ELF-1 (cell line): Measurements from ENCODE around the gene TBC1D2B.

ENCODE experiments used
- DNase-seq: peaks from one replicate; pipeline ENCODE4 v3.0.0-alpha.2; 2016; ENCODE audit warnings: low read depth, low spot score

Gene TBC1D2B

DNA sequence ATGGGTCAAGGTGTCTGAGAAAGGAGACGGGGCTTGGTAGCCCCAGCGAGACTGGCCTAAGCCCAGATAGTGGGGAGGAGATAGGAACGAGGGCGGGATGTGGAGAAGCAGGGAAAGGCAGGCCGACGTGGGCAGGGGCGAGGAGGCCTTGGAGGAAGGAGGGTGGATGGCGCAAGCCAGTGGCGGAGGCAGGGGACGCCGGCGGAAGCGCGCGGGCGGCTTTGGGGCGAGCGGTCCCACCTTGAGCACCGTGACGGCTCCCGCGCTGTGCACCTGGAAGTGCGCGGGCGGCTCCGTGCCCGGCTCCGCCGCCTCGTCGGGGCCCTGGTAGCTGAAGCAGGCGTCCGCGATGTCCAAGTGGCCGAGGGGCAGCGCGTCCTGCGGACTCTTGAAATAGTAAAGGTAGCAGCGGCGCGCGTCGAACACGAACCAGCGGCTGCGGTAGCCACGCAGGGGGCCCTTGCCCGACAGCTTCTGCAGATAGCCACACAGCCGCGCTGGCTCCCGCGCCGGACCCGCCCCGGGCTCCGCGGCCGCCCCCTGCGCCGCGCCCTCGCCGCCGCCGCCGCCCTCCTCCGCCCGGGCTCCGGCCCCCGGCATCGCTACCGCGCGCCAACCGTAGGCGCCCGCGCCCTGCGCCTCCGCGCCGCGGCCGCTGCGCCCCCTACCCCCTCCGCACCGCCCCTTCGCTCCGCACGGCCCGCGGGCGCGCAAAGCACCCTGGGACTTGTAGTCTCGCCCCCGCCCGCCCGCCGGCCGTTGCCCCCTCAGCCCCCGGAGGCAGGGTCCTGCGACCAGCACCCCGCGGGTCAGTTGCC lies at the start of gene TBC1D2B:
TSS of gene TBC1D2B (minus strand) at position 659 of the 818 bp plus-strand sequence. CDS start at position 600, 59 bp downstream.
- DNase-seq = peak; percentile 62

DNA sequence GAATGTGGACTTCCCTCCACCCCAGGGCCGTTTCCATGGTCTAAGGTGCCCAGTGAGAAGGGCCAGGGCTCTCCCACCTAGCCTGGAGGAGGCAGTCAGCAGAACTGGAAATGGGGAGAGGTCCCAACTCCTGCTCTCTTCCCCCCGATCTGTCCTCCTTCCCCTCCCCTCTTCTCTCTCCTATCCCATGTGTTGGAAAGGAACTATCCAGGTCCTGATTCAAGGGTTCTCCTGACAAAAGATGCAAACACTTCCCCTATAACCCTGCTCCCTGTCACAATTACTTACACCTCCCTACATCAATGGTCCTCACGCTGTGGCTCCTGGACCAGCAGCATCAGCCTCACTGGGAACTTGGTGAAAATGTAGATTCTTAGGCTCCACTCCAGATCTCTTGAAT lies 47.8 kb upstream of the TBC1D2B start:
- no peak for DNase-seq

DNA sequence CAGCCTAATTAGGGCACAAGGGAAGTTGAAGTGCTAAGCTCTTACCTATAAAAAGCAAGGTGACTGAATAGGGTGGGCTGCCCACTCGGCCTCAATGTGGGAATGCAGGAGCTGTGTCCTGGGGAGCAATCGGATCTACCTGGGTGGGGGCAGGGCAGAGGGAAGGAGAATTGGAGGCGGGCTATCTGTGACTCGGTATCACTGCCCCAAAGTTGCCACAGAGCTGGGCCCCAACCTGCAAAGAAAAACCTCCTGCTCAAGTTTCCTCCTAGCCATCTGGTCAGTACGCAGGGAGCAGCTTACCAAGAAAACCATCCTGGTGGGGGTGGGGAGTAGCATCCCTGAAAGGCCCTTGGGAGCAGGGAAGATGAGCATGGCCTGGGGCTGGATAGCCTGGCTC lies 43.0 kb upstream of the TBC1D2B start:
- no peak for DNase-seq

DNA sequence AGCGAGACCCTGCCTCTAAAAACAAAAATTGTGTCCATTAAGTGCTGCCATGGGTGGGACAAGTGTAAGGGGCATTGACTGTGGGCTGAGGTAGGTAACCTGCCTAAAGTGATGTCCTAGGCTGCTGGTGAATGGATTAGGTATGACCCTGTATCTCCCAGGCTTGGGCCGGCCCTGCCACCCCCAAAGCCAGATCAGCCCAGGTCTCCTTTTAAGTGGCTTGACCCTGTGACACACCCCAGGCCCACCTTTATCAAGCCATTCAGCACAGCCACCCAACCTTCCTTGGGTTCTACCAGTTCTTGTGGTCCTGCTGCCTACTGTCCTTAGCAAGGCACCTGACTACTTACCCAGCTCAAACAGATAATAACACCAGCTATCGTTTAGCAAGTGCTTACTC lies 35.0 kb upstream of the TBC1D2B start:
- DNase-seq = no peak

DNA sequence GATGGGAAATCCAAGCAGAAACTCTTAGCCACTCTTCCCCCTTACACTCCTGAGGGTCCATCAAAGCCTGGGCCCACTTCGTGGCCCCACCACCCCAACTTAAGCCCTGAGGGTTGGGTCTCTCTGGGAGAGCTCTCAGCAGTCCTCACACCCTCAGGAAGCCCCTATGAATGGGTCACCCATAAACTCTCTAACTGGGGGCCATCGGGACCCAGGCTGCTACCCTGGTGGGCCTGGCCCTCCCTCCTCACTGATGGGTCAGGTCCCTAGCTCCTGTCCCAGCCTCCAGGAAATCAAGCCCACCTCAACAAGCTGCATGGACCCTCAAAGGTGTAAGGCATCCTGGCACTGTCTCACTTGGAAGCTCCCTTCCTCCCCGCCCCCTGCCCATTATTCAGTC lies 34.3 kb upstream of the TBC1D2B start:
- DNase-seq = no peak

DNA sequence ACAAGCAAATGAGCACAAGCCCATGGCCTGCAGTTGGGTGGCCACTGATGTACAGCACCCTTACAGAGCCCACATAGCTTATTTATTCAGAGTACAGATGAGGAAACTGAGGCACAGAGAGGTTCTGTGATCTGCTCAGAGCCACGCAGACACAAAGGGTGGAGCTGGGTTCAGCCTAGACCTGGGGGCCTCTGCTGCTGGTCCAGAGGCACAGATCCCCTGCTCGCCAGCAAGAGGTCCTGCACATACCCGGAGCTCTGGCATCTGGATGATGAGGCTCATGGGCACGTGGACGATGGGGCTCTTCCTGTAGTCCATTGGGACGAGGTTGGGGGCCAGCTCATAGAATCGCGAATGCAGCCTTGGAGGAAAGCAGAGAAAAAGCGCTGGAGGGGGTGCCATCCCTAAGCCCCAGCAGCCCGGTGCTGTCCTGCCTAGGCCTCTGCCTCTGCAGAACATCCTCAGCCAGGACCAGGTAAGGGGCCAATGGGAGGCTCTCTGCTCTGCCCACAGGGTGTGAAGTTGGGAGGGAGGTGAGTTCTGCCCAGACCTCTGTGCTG lies 33.5 kb upstream of the TBC1D2B start:
- no peak for DNase-seq

DNA sequence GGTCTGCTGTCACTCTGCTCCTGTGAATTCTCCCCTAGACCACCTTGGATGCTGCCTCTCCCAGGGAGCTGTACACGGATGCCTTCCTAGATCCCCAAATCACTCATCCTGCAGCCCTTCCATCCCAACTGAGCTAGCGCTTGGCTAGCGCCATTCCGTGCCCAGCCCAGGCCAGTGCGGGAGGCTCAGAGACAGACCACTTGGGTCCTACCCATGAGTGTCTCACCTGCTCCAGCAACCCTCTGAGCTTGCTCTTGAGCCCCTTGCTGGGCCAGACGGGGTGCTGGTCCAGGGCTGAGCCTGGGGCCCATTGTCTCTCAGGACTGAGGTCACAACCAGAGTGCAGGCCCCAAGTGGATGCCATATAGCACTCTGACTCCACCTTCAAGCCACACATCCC lies 32.6 kb upstream of the TBC1D2B start:
- DNase-seq = no peak

DNA sequence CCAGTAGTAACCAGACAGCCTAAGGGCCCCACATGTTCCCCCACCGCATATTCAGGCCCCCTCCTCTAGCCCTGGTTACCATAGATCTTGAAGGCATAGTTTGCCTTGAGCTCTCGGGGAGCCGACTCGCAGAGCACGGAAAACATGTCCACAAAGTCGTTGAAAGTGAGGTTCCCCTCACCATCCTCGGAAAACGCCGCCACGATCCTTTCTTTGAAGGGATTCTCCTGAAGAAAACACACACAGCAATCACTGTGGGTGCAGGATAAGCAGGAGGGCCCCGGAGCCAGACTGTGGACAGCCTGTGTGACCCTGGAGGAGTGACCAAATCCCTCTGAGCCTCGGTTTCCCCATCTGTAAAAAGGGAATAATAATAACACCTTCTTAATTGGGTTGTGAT lies 31.6 kb upstream of the TBC1D2B start:
- DNase-seq = no peak

DNA sequence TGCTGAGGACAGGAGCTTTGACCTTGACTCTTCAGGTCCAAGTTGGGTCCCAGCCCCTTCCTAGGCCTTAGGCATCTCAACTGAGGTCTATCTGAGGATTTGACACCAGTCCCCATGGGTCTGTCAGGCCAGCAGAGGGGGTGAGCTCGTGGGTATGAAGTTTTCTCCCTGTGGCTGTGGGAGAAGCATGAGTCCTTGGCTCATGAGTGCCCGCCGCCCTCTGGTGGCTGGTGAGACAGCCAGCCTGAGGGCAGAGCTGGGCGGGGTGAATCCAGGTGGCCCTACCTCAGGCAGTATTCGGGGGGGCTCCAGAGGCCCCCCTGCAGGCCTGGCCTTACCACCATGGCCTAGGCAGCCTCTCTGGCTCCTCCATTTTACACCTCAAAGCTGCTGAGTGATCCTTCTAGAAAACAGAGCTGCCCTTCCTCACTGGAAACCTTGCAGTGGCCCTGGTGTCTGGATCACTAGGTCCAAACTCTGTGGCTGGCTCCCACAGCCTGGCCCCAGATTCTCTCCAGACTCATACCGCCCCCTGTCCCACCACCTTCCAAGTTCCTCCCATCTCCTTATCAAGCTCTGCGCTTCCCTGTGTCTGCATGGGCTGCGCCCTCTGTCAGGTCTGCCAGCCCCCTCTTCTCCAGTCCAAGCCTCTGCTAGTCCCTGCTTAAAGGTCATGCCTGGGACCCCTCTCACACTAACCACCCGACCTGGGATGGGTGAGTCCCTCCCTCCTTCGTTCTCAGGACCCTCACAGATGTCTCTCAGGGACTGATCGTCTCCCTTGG lies 31.0 kb upstream of the TBC1D2B start:
- peak; percentile 85 for DNase-seq

DNA sequence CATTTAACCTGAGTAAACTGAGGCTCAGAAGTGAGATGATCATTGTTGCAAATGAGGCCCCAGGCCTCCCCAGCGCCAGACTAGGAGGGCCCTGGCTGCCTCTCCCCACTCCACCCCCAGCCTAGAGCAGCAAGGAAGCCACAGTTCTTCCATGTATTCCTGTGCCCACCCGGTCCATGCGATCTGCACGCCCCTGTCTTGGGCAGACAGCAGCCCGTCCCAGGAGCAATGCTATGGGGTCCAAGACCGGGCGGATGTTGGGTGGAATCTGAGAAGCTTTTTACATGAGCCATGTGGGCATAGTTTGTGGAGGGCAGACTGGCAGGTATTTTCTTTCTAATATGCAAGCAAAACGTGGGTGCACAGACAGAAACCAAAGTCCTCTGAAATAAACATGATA lies 30.0 kb upstream of the TBC1D2B start:
- DNase-seq = no peak

DNA sequence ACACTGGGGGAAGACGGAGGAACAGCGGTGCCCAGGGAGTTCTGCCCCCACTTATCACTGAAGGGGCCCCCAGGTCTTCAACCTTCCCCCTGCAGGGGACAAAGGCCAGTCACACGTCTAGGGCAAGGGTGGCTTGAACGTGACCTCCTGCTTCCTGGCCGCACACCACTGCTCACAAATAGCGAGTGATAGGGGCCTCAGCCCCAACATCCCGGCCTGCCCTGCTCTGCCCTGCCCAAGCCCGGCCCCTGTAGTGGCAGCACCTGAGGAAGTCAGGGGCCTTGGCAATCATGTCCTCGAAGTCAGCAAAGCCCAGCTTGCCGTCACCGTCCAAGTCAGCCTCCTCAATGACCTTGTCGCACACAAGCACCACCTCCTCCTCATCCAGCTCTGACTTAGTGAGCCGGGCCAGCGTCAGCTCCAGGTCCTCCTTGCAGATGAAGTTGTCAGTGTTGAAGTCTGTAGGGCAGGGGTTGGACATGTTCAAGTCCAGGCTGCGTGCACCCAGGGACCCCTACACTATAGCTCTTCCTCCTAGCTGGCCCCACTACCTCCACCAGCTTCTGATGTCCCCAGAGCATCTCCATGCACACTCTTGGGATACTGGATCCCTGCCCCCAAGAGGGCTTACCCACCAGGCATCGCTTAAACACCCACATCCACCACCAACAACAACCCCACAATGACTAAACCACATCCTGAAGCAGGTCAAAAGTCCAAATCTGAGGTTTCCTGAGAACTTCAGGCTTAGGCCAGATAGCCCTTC lies 28.1 kb upstream of the TBC1D2B start:
- no peak for DNase-seq

DNA sequence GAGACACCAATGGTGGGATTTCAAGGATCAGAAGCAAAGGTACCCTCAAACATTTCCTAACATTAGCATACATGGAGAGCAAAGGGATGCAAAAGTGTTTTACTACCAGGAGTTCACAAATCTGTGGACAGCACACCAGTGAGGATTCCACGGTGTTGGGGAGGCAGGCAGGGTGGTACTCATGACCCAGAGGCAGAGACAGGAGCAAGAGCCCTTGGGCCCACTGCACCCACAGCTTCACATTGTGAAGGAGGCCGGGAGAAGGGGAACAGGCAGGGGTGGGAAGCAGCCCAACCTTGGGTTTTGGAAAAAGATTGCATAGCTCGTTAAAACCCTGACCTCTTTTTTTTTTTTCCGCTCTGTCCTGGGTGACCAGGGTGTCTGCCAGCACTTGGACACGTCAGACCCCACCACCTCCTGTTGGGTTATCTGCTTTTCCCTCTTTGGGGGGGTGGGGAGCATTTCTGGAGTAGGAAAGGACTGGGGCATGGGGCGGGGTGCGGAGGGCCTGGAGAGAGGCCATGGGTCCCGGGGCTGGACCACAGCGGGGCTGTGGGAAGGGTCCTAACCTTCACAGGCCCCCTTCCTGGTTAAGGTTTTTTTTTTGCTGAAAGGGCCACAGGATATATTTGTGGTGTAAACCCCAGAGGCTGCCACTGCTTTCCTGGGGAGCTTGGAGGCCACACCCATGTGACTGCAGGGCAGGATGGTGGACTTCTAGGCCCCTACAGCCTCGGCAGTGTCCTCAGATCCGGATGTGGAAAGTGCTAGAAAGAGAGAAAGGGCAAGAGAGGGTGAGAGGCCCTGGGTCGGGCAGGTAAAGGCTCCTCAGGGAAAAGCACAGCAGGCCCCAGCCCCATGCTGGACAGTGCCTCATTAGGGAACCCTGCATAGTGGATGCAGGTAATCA lies 27.3 kb upstream of the TBC1D2B start:
- no peak for DNase-seq

DNA sequence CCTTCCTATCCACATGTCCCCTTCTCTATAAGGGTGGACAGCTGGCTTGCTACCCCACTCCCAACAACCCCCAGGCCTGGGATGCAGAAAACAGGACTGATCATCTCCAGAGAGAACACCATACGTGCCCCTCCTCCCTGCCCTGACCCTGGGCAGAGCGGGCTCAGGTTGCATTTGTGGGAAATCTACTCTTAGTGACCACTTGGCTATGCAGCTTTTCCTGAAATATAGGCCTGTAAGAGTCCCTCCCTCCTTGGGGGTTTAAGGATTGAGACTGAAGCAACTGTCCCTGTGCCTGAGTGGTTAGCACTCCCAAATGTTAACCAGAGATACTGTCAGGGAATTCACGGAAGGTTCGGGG lies 26.6 kb upstream of the TBC1D2B start:
- no peak for DNase-seq

DNA sequence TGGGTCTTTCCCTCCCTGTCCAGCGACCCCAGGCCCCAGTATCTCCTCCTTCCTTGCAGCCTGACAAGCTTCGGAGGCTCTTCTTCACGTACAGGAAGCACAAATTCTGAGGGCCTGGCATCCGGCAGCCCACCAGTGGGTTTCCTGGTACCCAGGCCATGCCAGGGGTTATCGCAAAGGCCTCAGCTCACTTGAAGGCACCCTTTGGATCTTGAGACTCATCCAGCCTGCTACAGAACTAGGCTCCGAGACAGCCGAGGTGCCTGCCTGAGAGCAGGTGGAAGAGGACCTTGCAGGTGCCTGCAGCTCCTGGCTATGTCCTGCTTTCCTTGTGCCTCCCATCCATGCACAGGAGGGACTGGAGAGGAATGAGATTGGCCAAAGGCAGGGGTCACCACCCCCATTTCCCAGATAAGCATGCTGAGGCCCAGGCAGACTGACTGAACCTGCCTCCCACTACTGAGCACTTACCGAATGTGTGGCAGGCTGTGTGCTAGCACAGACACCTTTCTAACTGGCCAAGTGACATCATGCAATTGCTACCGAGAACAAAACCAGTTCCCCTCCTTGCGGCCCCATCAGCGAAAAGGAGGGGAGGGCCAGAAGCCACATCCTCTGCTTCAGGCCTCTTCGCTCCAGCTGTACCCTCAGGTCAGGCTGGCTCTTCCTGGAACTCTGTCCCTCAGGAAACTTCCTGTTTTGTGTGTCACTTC lies 26.1 kb upstream of the TBC1D2B start:
- DNase-seq = peak; percentile 44

DNA sequence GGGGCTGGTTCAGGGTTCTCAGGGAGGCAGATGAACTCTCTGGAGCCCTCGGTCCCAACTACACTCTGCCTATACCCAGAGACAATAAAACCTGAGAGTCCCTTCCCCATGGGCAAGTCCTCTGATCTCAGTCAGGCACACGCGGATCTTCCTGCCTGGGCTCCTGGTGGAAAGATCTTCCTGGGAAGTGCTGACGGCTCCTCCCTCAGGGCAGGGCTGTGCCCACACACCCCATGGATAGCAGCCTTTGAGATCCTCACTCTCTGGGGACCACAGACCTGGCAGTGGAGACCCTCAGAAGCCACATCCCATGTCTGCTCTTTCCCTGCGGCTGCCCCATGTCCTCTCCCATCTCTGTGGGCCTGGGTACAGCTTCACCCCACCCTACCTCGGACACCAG lies 25.2 kb upstream of the TBC1D2B start:
- no peak for DNase-seq

DNA sequence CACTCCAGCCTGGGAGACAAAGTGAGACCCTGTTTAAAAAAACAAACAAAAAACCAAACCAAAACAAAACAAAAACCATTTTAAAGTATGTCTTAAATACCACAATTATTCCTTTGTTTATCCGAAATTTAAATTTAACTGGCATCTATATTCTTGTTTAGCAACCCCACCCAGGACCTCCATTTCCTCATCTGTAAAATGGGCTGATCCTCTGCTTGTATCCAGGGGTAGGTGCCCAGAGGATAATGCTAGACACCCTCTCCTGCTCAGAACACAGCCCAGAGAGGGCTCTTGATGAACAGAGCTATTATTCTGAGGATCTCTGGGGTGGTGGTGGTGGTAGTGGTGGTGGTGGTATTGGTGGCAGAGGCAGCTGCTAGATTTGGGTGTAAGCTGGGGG lies 24.7 kb upstream of the TBC1D2B start:
- DNase-seq = no peak

DNA sequence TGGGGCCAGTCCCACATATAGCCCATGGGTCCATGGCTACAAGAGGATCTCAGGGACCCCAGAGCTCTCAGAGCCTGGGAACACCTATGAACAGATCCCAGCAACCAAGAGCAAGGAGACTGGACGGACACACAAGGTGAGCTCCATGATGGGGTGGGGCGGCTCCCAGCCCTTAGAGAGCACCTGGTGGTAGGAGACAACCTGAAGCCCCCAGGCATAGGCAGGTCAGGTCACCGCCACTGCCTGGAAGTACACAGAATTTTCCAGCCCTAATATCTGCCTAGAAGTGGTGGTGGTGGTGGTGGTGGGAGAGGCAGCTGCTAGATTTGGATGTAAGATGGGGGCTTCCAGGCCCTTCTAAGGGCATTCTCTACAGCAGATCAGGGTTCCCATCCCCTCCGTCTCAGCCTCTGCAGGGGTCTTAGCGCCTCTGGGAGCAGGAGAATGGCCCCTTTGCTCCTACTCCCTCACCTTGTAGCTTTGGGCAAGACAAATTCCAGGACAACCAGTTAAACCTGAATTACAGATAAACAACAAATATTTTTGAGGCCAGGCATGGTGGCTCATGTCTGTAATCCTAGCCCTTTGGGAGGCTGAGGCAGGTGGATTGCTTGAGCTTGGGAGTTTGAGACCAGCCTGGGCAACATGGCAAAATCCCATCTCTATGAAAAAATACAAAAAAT lies 24.1 kb upstream of the TBC1D2B start:
- DNase-seq = peak; percentile 75

DNA sequence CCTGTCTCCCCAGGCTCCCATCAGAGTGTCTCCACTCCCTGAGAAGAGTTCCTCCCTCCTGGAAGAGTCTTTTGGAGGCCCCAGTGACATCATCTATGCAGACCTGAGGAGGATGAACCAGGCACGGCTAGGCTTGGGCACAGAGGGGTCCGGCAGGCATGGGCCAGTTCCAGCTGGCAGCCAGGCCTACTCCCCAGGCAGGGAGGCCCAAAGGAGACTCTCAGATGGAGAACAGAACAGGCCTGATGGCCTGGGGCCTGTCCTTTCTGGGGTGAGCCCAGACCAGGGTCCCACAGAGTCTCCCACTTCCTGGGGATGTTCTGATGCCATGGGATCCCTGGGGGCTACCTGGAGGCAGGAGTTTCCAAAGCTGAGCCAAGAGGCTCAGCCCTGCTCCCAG lies 23.4 kb upstream of the TBC1D2B start:
- DNase-seq = no peak

DNA sequence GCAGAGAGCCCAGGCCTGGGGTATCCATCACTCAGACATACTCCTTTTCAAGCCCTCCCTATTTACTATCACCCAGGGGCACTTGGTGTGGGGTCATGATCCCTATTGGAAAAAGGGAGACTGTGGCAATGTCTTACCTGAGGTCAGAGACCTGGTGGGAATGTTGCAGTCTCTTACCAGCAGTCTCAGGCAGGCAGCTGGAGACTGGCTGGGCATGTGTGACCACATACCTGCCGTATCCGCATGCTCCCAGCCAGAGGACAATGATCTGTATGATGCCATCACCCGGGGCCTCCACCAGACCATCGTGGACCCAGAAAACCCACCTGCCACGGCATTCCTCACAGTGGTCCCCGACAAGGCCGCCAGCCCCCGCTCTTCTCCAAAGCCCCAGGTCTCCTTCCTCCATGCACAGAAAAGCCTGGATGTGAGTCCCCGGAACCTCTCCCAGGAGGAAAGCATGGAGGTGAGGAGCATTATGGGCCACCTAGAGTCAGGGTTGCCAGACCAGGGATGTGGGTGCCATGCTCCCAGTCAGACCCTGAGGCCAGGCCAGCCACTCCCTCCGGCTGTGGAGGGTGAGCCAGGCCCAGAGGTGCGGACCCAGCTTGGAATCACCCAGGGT lies 20.7 kb upstream of the TBC1D2B start:
- no peak for DNase-seq
